ENCODE data around the gene SPDYE1. TPM values are rescaled to one million over a fixed set of nuclear protein-coding genes. Genes with fewer than 3 reads are reported as not detected.

The SPDYE1 gene
- total and polyA plus RNA-seq, 2 of the 13 experiments (the other 11 are each of a cell fraction or from before 2014, with no cell fraction given): not detected

DNA sequence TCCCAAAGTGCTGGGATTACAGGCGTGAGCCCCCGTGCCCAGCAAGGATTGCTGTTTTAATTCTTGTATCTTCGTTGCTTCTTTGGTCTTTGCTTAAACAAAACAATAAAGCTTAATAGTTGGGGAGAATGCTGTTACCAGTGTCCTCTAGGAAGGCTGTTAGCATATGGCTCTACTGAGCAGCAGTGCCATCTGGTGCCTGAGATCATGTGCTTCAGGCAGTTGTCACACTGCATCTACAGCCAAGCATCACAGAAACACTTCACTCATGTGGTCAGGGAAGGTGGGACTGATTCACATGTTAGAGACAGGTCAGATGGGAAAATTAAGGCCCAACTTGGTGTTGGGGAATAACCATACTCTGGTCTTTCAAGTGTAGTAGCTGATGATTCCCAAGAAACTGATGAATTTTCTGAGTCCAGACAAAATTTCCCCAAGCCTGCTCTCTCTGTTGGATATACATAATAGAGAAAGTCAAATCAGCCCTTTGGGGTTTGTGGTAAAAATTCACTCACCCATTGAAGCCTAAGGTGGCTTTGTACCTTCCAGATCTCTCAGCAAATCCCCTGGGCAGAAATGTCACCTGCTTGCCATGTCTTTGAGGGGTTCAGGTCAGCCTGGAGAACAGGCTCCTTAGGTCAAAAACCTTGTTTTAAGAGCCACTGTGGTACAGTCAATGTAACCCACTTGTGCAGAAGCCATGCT is 43.0 kb upstream of the SPDYE1 start:
- POLR2A ChIA-PET: interaction anchor here (0.6 kb wide), 1 partner anchor 268 kb away, joined by 3 read pairs; no protein-coding TSS in a partner anchor
- H3K4me2 ChIP-seq (ENCODE audit: low read depth, low read length): no peak overlapping the region
- H3K4me3 ChIP-seq (replicated peaks in 1 of 3; ENCODE audit: insufficient read depth in 1 of 3, low read depth in 2 of 3, low read length in 3 of 3): no peak overlapping the region
- ATAC-seq (peak; percentile 99), FAIRE-seq (peak; percentile 95), DNase-seq (ENCODE audit: low spot score) (peak; percentile 61)
- no TSS peak for BruUV-seq (replicated peaks)
- H3K79me2 ChIP-seq (ENCODE audit: insufficient read depth, low read length): no peaks in the 10 kb centered on the region
- peaks cover 5 to 7% of the 10 kb centered on the region in 2 experiments; a peak in 3 of 5 replicates for H3K36me3 ChIP-seq (replicated peaks in 1 of 2; ENCODE audit: control insufficient read depth in 1 of 2, insufficient read depth in 2 of 2, low read length in 2 of 2)
- no peaks in the 10 kb centered on the region for H3K4me1 ChIP-seq (ENCODE audit: insufficient read depth, low read length)
- intact Hi-C loops (cut with micrococcal nuclease; ENCODE audit: unreplicated experiment): loop anchor here (1.0 to 2.0 kb wide), 2 partner anchors 86 to 115 kb away; partner anchors contain the start of gene MRPS24
- no peak overlapping the region for H3K9ac ChIP-seq (ENCODE audit: insufficient read depth, low read depth, low read length)
- WGBS (ENCODE audit: low lambda C conversion rate): 37% methylated on average over 3 of the region's 3 CpGs
- no peak overlapping the region for H2AFZ ChIP-seq (ENCODE audit: low read length)
- no peak overlapping the region for H3K27ac ChIP-seq (ENCODE audit: extremely low read length, insufficient read depth, low read length)
- no peaks in the 10 kb centered on the region for H3K9me3 ChIP-seq (ENCODE audit: low read length)
- CTCF ChIA-PET (ENCODE audit: low intra/inter-chr PET ratio, low total read pairs): interaction anchor here (1.7 kb wide), 1 partner anchor 116 kb away, joined by 7 read pairs; no protein-coding TSS in a partner anchor
- in situ Hi-C loops (cut with HindIII; ENCODE audit: extremely low pct_ligation_motif_present, low pct_unique_long_range_greater_than_20kb): no loop called here
- H3K27me3 ChIP-seq (ENCODE audit: control insufficient read depth in 1 of 2, insufficient read depth in 2 of 2, low read length in 2 of 2): no peaks in the 10 kb centered on the region
- H4K20me1 ChIP-seq (ENCODE audit: insufficient read depth, low read length): no peaks in the 10 kb centered on the region
- TF ChIP-seq, protein P1, sequence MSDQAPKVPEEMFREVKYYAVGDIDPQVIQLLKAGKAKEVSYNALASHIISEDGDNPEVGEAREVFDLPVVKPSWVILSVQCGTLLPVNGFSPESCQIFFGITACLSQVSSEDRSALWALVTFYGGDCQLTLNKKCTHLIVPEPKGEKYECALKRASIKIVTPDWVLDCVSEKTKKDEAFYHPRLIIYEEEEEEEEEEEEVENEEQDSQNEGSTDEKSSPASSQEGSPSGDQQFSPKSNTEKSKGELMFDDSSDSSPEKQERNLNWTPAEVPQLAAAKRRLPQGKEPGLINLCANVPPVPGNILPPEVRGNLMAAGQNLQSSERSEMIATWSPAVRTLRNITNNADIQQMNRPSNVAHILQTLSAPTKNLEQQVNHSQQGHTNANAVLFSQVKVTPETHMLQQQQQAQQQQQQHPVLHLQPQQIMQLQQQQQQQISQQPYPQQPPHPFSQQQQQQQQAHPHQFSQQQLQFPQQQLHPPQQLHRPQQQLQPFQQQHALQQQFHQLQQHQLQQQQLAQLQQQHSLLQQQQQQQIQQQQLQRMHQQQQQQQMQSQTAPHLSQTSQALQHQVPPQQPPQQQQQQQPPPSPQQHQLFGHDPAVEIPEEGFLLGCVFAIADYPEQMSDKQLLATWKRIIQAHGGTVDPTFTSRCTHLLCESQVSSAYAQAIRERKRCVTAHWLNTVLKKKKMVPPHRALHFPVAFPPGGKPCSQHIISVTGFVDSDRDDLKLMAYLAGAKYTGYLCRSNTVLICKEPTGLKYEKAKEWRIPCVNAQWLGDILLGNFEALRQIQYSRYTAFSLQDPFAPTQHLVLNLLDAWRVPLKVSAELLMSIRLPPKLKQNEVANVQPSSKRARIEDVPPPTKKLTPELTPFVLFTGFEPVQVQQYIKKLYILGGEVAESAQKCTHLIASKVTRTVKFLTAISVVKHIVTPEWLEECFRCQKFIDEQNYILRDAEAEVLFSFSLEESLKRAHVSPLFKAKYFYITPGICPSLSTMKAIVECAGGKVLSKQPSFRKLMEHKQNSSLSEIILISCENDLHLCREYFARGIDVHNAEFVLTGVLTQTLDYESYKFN (CRISPR knock-in tag; conservative IDR thresholded peaks at IDR 0.05): no peak
- TF ChIP-seq BORCS8-MEF2B (CRISPR knock-in tag; IDR thresholded peaks at IDR 0.05) (no peak), SATB2 (CRISPR knock-in tag; IDR thresholded peaks at IDR 0.05) (no peak), HOXA9 (CRISPR knock-in tag; IDR thresholded peaks at IDR 0.05; ENCODE audit: borderline replicate concordance) (no peak), NFE2L2 (IDR thresholded peaks at IDR 0.05; ENCODE audit: low read length) (no peak), RAD21 (CRISPR knock-in tag; IDR thresholded peaks at IDR 0.05) (peak; percentile 46; the same call in 1 of the 2 replicates), ZNF292 (CRISPR knock-in tag; IDR thresholded peaks at IDR 0.05; ENCODE audit: borderline replicate concordance, low read depth) (no peak), FOSL2 (CRISPR knock-in tag; IDR thresholded peaks at IDR 0.05) (0 out of 2 replicates have a peak, but pooled peaks have one; percentile 5), ZNF441 (CRISPR knock-in tag; IDR thresholded peaks at IDR 0.05; ENCODE audit: borderline replicate concordance) (no peak), CTCF (CRISPR knock-in tag; IDR thresholded peaks at IDR 0.05) (peak; percentile 75), ZBTB3 (CRISPR knock-in tag; IDR thresholded peaks at IDR 0.05; ENCODE audit: borderline replicate concordance, low read depth) (no peak), ZBTB7A (CRISPR knock-in tag; IDR thresholded peaks at IDR 0.05) (no peak)
- TF ChIP-seq, protein P2, sequence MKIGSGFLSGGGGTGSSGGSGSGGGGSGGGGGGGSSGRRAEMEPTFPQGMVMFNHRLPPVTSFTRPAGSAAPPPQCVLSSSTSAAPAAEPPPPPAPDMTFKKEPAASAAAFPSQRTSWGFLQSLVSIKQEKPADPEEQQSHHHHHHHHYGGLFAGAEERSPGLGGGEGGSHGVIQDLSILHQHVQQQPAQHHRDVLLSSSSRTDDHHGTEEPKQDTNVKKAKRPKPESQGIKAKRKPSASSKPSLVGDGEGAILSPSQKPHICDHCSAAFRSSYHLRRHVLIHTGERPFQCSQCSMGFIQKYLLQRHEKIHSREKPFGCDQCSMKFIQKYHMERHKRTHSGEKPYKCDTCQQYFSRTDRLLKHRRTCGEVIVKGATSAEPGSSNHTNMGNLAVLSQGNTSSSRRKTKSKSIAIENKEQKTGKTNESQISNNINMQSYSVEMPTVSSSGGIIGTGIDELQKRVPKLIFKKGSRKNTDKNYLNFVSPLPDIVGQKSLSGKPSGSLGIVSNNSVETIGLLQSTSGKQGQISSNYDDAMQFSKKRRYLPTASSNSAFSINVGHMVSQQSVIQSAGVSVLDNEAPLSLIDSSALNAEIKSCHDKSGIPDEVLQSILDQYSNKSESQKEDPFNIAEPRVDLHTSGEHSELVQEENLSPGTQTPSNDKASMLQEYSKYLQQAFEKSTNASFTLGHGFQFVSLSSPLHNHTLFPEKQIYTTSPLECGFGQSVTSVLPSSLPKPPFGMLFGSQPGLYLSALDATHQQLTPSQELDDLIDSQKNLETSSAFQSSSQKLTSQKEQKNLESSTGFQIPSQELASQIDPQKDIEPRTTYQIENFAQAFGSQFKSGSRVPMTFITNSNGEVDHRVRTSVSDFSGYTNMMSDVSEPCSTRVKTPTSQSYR (CRISPR knock-in tag; IDR thresholded peaks at IDR 0.05; ENCODE audit: borderline replicate concordance): no peak
- TF ChIP-seq, protein P3, sequence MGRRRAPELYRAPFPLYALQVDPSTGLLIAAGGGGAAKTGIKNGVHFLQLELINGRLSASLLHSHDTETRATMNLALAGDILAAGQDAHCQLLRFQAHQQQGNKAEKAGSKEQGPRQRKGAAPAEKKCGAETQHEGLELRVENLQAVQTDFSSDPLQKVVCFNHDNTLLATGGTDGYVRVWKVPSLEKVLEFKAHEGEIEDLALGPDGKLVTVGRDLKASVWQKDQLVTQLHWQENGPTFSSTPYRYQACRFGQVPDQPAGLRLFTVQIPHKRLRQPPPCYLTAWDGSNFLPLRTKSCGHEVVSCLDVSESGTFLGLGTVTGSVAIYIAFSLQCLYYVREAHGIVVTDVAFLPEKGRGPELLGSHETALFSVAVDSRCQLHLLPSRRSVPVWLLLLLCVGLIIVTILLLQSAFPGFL (CRISPR knock-in tag; IDR thresholded peaks at IDR 0.05): no peak
